HG03060 (cell line): ENCODE measurements around the gene MST1R.
"Not testable (repeated sequence)": the region's sequence is repeated elsewhere in the genome, so short reads cannot be mapped to it uniquely, and the experiment has no call there.

Experiments
- ATAC-seq: cut with Tn5 transposase; IDR thresholded peaks from one replicate; pipeline ENCODE4 v1.9.1; 2021; ENCODE audit warnings: low read depth, moderate number of reproducible peaks; ENCODE audit not compliant: unreplicated experiment

The MST1R gene

GRCh38 chr3:49912881-49913281 is 9.2 kb upstream of the MST1R start:
- no peak for ATAC-seq

- ATAC-seq, result no peak
Observed at GRCh38 chr3:49911611-49912010, 7.9 kb upstream of the MST1R start.

DNA sequence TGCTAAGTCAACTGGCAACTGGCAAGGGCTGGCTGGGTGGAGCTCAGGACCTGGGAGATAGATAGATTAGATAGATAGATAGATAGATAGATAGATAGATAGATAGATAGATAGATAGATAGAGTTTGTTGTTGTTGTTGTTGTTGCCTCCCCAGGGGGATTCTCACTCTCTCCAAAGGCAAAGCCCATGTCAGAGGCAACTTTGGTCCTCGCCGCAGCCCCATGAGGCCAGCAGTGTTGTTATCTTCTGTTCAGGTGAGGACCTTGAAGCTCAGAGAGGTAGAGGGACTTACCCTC is 7.4 kb upstream of the MST1R start:
- no peak for ATAC-seq

- ATAC-seq, result no peak
Observed at GRCh38 chr3:49910409-49911123, 6.9 kb upstream of the MST1R start.

- no peak for ATAC-seq
Observed at GRCh38 chr3:49908373-49909199, 4.9 kb upstream of the MST1R start.

DNA sequence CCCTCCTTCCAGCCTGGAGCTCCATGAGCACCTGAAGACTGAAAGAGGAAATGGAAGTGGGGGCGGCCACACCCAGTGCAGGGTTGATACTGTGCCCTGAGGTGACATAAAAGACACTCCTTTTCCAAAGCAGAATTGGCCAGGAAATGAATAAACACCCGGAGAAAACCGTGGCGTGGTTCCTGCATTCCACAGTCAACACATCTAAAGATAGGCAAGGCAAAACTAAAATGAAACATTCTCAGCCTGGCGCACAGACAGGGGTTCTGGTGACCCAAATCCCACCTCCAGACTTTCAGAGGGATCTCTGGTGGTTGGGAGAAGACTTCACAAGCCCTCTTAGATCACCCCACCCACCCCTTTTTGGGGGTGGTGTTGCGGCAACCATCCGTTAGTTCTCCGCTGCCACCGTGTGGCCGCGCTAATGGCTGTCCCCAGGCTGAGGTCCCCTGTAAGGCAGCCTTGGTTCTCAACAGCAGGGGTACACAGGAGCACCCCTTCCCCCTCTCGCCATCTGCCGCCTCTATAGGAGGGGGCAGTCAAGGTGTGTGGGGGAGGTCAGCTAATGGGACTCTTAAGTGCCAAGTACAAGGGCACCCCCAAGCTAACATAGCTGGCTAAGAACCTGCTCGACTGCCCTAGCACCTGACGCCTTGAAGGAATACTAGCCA is 2.5 kb upstream of the MST1R start:
- ATAC-seq, result no peak

GRCh38 chr3:49904448-49904847 is 775 bp upstream of the MST1R start:
- ATAC-seq, result not testable (repeated sequence)

DNA sequence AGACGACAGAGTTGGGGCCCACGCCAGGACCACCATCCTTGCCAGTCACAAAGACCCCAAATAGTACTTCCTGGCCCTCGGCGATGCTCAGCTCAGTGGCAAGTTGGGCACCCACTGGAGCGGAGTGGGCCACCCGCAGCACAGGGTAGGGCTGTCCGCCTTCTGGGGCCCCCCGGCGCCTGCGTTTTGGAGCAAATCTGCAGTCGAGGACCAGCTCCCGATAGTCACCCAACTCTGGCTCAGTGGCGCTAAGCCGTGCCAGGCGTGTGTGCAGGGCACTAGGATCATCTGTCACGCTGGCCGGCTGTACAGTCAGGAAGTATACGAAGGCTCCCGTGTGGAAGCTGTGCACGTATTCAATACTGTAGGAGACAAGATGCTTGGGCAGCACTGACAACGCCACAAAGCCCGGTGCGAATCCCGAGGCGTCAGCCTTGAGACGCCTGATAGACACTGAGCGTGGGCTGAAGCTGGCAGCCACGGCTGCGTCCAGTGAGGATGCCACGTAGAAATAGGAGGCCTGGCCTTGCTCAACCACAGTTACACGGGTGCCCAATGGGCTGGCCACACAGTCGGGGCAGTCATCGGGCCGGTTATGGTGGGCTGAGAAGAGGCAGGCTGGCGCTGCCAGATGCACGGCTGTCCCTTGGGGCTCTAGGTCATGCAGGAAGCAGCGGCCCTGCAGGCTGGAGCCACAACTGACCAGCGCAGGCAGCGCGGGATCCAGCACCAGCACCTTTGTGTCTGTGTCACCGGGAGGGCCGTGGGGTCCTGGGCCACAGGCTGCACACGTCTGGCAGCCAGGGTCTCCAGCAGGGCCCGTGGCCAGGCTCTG is 945 bp downstream of the MST1R start:
- no peak for ATAC-seq

- no peak for ATAC-seq
Observed at GRCh38 chr3:49901366-49902339, 2.0 kb downstream of the MST1R start.

DNA sequence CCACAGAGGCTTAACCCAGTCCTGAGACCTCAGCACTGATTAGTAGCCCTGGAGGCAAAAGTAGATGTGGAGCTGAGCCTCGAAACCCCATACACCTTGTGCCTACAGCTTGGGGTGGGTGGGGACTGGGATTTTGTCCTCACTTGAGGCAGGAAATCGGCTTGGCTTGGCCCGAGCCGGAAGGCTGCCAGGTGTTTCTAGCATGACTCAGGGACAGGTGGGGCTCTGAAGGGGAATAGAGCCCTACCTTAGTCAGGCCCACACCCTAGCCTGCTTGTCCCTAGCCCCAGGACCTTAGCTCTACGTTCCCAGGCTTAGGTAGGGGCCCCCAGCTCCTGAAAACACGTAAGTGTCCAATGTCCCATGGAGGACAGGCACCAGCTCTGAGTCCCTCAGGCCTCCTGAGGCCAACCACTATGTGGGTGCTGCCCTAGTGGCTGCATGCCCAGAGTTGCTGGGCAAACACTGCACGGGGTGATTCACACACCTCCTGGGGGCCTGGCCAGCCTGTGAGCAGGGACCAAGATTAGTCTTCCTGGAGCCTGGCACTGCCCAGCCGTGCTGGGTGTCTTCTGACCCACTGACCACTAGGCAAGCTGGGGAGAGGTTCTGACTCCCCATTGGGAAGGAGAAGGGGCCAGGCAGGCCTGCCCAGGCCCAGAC is 3.1 kb downstream of the MST1R start:
- no peak for ATAC-seq

GRCh38 chr3:49899815-49900214 is 3.9 kb downstream of the MST1R start:
- no peak for ATAC-seq

GRCh38 chr3:49898991-49899390 is 4.7 kb downstream of the MST1R start:
- ATAC-seq, result no peak

DNA sequence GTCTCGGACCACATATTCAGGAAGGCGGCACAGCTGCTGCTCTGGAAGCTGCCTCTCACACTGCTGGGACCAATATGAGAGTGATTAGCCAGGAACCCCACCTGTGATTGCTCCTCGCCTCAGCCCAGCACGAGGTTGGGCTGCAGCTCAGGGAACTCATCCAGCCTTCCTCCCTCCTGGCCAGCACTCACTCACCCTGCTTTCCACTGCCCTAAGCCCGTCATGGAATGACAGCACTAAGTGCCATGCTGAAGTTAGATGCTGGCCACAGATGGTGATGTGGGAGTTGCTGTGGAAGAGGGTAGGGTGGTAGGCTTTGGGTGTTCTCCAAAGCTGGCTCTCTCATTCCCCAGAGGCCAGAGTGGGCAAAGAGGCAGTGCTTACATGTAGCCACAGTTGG is 7.3 kb downstream of the MST1R start:
- ATAC-seq, result no peak

- ATAC-seq, result no peak
Observed at GRCh38 chr3:49895791-49896190, 7.9 kb downstream of the MST1R start.

DNA sequence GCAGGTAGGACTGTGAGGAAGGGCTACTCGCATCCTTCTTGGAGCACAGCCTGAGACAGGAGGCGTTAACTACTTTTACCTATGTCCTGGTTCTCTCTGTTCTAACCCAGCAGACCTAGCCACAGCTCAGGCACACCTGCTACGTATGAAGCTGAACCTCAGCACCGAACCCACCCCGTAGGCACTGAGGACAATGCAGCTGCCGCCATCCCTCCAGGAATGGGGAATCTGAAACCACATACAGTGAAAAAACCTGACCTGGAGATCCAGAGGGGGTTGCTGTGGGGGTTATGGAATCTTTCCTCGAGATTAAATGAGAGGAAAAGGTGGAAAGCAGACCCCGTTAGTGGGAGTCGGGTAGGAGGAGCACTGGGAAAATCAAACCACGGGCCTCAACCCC is 14.4 kb downstream of the MST1R start:
- no peak for ATAC-seq

GRCh38 chr3:49886922-49887265 is 16.8 kb downstream of the MST1R start:
- no peak for ATAC-seq

DNA sequence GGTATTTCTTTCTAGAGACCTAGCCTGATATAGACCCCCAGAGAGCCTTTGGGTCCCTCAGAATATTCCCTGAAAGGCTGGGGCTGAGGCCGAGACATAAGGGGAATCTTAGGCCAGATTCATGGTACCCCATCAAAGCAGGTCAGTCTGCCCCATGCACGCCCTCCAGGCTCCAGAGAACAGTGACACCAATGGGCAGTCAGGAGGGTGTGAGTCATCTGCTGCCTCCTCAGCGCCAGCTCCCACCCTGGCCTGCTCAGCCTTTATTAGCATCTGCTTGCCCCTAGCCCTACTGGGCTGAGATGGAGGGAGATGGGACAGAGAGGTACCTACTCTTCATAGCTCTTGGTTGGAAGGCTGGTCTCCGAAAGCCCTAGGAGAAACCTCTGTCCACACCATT is 19.7 kb downstream of the MST1R start:
- ATAC-seq, result no peak

GRCh38 chr3:49882166-49882565 is 21.5 kb downstream of the MST1R start:
- ATAC-seq, result no peak

- ATAC-seq, result no peak
Observed at GRCh38 chr3:49880581-49881315, 22.9 kb downstream of the MST1R start.
